CD14-positive monocyte (primary cell): ENCODE data around the gene AQP11. TPM values are rescaled to one million over a fixed set of nuclear protein-coding genes. Genes with fewer than 3 reads are reported as not detected.

Experiments used
- DNase-seq, 3 donors: peaks; one replicate each; pipeline ENCODE4 v3.0.0-alpha.2; 2011 to 2022
- H2AFZ ChIP-seq: 2 replicates; pipeline ENCODE4 v1.6.0; 2012; ENCODE audit warnings: mild to moderate bottlenecking, low read depth, low read length, inconsistent platforms; ENCODE audit not compliant: insufficient read depth, poor library complexity, severe bottlenecking
- H3K27ac ChIP-seq, 2 donors: 1 replicate in 1 of 2; 2 replicates in 1 of 2; pipeline ENCODE4 v1.5.1; 2012 to 2013; ENCODE audit warnings: low read length in 2 of 2, control low read depth in 1 of 2, inconsistent platforms in 1 of 2, low read depth in 1 of 2, mild to moderate bottlenecking in 1 of 2
- H3K27me3 ChIP-seq, 2 donors: one replicate each; pipeline versions ENCODE4 v1.6.0 to v1.6.1; 2011 to 2013; ENCODE audit warnings: low read length in 2 of 2; ENCODE audit not compliant: control insufficient read depth in 2 of 2, insufficient read depth in 2 of 2
- H3K36me3 ChIP-seq, 2 donors: replicated peaks in 1 of 2; 1 replicate in 1 of 2; 2 replicates in 1 of 2; pipeline versions ENCODE4 v1.5.1 to v1.6.1; 2012 to 2013; ENCODE audit warnings: low read length in 2 of 2, control low read depth in 1 of 2, inconsistent platforms in 1 of 2, mild to moderate bottlenecking in 1 of 2; ENCODE audit not compliant: insufficient read depth in 2 of 2, control insufficient read depth in 1 of 2
- H3K4me1 ChIP-seq, 2 donors: 1 replicate in 1 of 2; 2 replicates in 1 of 2; pipeline versions ENCODE4 v1.5.1 to v1.6.1; 2012 to 2013; ENCODE audit warnings: low read length in 2 of 2, control low read depth in 1 of 2, inconsistent platforms in 1 of 2, mild to moderate bottlenecking in 1 of 2, moderate library complexity in 1 of 2; ENCODE audit not compliant: insufficient read depth in 2 of 2, control insufficient read depth in 1 of 2
- H3K4me2 ChIP-seq: replicated peaks from 2 replicates; pipeline ENCODE3; 2012; ENCODE audit warnings: low read length, moderate library complexity, mild to moderate bottlenecking; ENCODE audit not compliant: poor library complexity, severe bottlenecking; ENCODE audit errors: extremely low read depth
- H3K4me3 ChIP-seq, 3 experiments: fragments of 200-600 bp in 1 of 3; sonication (generic) in 1 of 3; replicated peaks in 1 of 3; 1 replicate in 2 of 3; 2 replicates in 1 of 3; pipeline ENCODE4 v1.5.1; 2011 to 2013; ENCODE audit warnings: low read length in 3 of 3, mild to moderate bottlenecking in 3 of 3, control low read depth in 2 of 3, low read depth in 2 of 3, inconsistent platforms in 1 of 3, moderate library complexity in 1 of 3
- H3K79me2 ChIP-seq: 2 replicates; pipeline ENCODE4 v1.6.0; 2012; ENCODE audit warnings: mild to moderate bottlenecking, control low read depth, inconsistent platforms, low read length, moderate library complexity; ENCODE audit not compliant: insufficient read depth
- H3K9ac ChIP-seq: 2 replicates; pipeline ENCODE4 v1.6.0; 2017; ENCODE audit warnings: low read length, mild to moderate bottlenecking; ENCODE audit not compliant: insufficient read depth, poor library complexity, severe bottlenecking
- H3K9me3 ChIP-seq, 2 donors: replicated peaks in 1 of 2; 1 replicate in 1 of 2; 2 replicates in 1 of 2; pipeline versions ENCODE4 v1.5.1 to v1.6.1; 2012 to 2013; ENCODE audit warnings: low read length in 2 of 2, control low read depth in 1 of 2; ENCODE audit not compliant: control insufficient read depth in 1 of 2, insufficient read depth in 1 of 2
- H4K20me1 ChIP-seq: 2 replicates; pipeline ENCODE4 v1.6.0; 2012; ENCODE audit warnings: mild to moderate bottlenecking, low read length, control low read depth, moderate library complexity; ENCODE audit not compliant: insufficient read depth
- H3K27ac Mint-ChIP-seq, 7 donors: one replicate each; pipeline ENCODE4 v1.8.0; 2020; ENCODE audit warnings: mild to moderate bottlenecking in 7 of 7, mixed read lengths in 7 of 7, moderate library complexity in 6 of 7, inconsistent platforms in 2 of 7
- H3K27me3 Mint-ChIP-seq, 3 donors: one replicate each; pipeline ENCODE4 v1.8.0; 2021 to 2022; ENCODE audit warnings: low read depth in 3 of 3, mild to moderate bottlenecking in 3 of 3, mixed read lengths in 3 of 3, moderate library complexity in 3 of 3, inconsistent platforms in 1 of 3
- H3K36me3 Mint-ChIP-seq, 2 donors: one replicate each; pipeline ENCODE4 v1.8.0; 2020; ENCODE audit warnings: mixed read lengths in 2 of 2, inconsistent platforms in 1 of 2, mild to moderate bottlenecking in 1 of 2
- H3K4me1 Mint-ChIP-seq: one replicate; pipeline ENCODE4 v1.8.0; 2020; ENCODE audit warnings: mild to moderate bottlenecking, mixed read lengths
- H3K4me3 Mint-ChIP-seq, 2 donors: one replicate each; pipeline ENCODE4 v1.8.0; 2020; ENCODE audit warnings: mild to moderate bottlenecking in 2 of 2, mixed read lengths in 2 of 2, moderate library complexity in 1 of 2
- H3K9me3 Mint-ChIP-seq, 7 donors: one replicate each; pipeline ENCODE4 v1.8.0; 2020 to 2022; ENCODE audit warnings: mixed read lengths in 7 of 7, mild to moderate bottlenecking in 6 of 7, moderate library complexity in 6 of 7, inconsistent platforms in 2 of 7
- CTCF ChIP-seq: fragments of 200-600 bp; IDR thresholded peaks from one replicate; pipeline ENCODE4 v1.8.0; 2022; ENCODE audit warnings: antibody characterized with exemption, mild to moderate bottlenecking
- WGBS: methylation state at CpG from one replicate; pipeline ENCODE4 v1.1.5; 2013; ENCODE audit warnings: missing lambda C conversion rate; ENCODE audit not compliant: insufficient coverage; 5-methylcytosine and 5-hydroxymethylcytosine counted together
- intact Hi-C, 2 donors: fragments of 100-400 bp; cut with micrococcal nuclease; formaldehyde crosslinking; loops; one replicate each; pipeline versions ENCODE4 v1.15.0 to v1.15.1; 2023
- polyA plus RNA-seq, 3 donors: library from polyadenylated mRNA; depleted of rRNA in 1 of 3; unstranded in 2 of 3; stranded (reverse) in 1 of 3; fragments of 300-500 nt in 2 of 3; fragments of >200 nt in 1 of 3; fragmentation: Illumina TruSeq in 2 of 3; gene quantifications; 1 replicate in 2 of 3; 2 replicates in 1 of 3; pipeline ENCODE4 v1.2.3, GENCODE V29; 2012 to 2021

Gene AQP11
- polyA plus RNA-seq, 3 donors = 0.16 to 0.18 TPM; not detected in 1

- Histone ChIP-seq H2AFZ (no peak overlapping the region), H3K9ac (no peak overlapping the region), H3K9me3 (no peaks in the 10 kb centered on the region), H4K20me1 (no peaks in the 10 kb centered on the region), H3K27me3 (no peaks in the 10 kb centered on the region), H3K4me3 (no peak overlapping the region), H3K4me2 (no peak overlapping the region), H3K4me1 (no peaks in the 10 kb centered on the region), H3K36me3 (peaks cover 15 to 45% of the 10 kb centered on the region in 2 donors), H3K79me2 (no peaks in the 10 kb centered on the region), H3K27ac (peak overlapping the region in 1 of 2 donors; percentile 16)
- Mint-ChIP-seq H3K9me3 (no peaks in the 10 kb centered on the region), H3K27ac (peak overlapping the region in 2 of 7 donors; percentile 52 to 57), H3K4me3 (no peak overlapping the region), H3K27me3 (no peaks in the 10 kb centered on the region), H3K4me1 (no peaks in the 10 kb centered on the region), H3K36me3 (peaks cover 14 to 36% of the 10 kb centered on the region in 2 donors)
- DNase-seq = no peak
- 100% methylated on average over 1 of the region's 3 CpGs for WGBS
- TF ChIP-seq CTCF = no peak
- intact Hi-C loops = no loop called here
These were observed 12.8 kb downstream of the AQP11 start for GRCh38 chr11:77602381-77603088.

DNA sequence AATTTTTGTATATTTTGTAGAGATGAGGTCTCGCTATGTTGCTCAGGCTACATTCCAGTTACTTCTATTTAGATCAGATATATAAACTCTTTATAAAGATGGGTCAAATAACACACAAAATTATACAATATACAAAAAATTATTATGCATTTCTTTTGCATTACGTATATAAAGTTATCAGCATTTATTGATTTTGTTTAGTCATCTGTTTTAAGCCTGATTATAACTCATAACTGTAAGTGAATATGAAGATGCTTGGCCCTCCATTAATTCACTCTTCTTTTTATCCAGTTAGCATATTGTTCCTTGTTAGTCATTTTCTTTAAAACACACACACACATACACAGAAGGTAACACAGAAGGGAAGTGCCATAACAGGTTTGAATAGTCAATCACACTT, 14.5 kb downstream of the AQP11 start:
- H3K4me2 ChIP-seq = no peak overlapping the region
- no peak for TF ChIP-seq CTCF
- peak overlapping the region in 1 of 7 donors; percentile 11 for H3K27ac Mint-ChIP-seq
- intact Hi-C loops = no loop called here
- H3K79me2 ChIP-seq = no peaks in the 10 kb centered on the region
- no peak overlapping the region for H3K4me3 Mint-ChIP-seq
- no peak overlapping the region for H2AFZ ChIP-seq
- no peak overlapping the region for H3K9ac ChIP-seq
- H4K20me1 ChIP-seq = no peaks in the 10 kb centered on the region
- H3K27me3 ChIP-seq = no peaks in the 10 kb centered on the region
- no peaks in the 10 kb centered on the region for H3K4me1 Mint-ChIP-seq
- no peaks in the 10 kb centered on the region for H3K4me1 ChIP-seq
- no peaks in the 10 kb centered on the region for H3K27me3 Mint-ChIP-seq
- no peak overlapping the region for H3K27ac ChIP-seq
- WGBS = no CpG with 5 or more reads among the region's 2 CpGs
- DNase-seq = no peak
- H3K36me3 Mint-ChIP-seq = peaks cover 23 to 52% of the 10 kb centered on the region in 2 donors
- no peaks in the 10 kb centered on the region for H3K9me3 ChIP-seq
- H3K9me3 Mint-ChIP-seq = no peaks in the 10 kb centered on the region
- H3K36me3 ChIP-seq = peaks cover 30 to 61% of the 10 kb centered on the region in 2 donors
- H3K4me3 ChIP-seq = no peak overlapping the region
